ENCODE measurements around the gene BCAS3.

- TF ChIP-seq CTCF (IDR thresholded peaks at IDR 0.05; ENCODE audit: low read length) (no peak), EZH2 (IDR thresholded peaks at IDR 0.05; ENCODE audit: borderline replicate concordance, low read length) (no peak)
Observed at GRCh38 chr17:61291451-61292285, 614.0 kb downstream of the BCAS3 start.

Measured in OCI-LY1 (cell line).